GM21619 (cell line): ENCODE measurements around the gene POLDIP3.

Experiments used
- ATAC-seq: cut with Tn5 transposase; IDR thresholded peaks from one replicate; pipeline ENCODE4 v1.9.1; 2021; ENCODE audit not compliant: unreplicated experiment

POLDIP3 gene

GRCh38 chr22:42642806-42643633, 28.3 kb upstream of the POLDIP3 start:
- ATAC-seq: no peak

GRCh38 chr22:42641801-42642413, 27.2 kb upstream of the POLDIP3 start:
- no peak for ATAC-seq

GRCh38 chr22:42639541-42640241, 25.0 kb upstream of the POLDIP3 start:
- no peak for ATAC-seq

GRCh38 chr22:42637555-42637954, 22.9 kb upstream of the POLDIP3 start:
- no peak for ATAC-seq

- ATAC-seq: no peak
These were observed 21.8 kb upstream of the POLDIP3 start for GRCh38 chr22:42636506-42636905.

GRCh38 chr22:42635531-42635930, 20.8 kb upstream of the POLDIP3 start:
- ATAC-seq: no peak

- no peak for ATAC-seq
These were observed 18.3 kb upstream of the POLDIP3 start for GRCh38 chr22:42633013-42633412.

- ATAC-seq: no peak
These were observed 17.4 kb upstream of the POLDIP3 start for GRCh38 chr22:42632096-42632495.

GRCh38 chr22:42630901-42631602, 16.4 kb upstream of the POLDIP3 start:
- ATAC-seq: no peak

GRCh38 chr22:42630211-42630610, 15.5 kb upstream of the POLDIP3 start:
- no peak for ATAC-seq

- ATAC-seq: no peak
These were observed 13.3 kb upstream of the POLDIP3 start for GRCh38 chr22:42627981-42628380.

- no peak for ATAC-seq
These were observed 12.4 kb upstream of the POLDIP3 start for GRCh38 chr22:42626951-42627625.

GRCh38 chr22:42626431-42626830, 11.7 kb upstream of the POLDIP3 start:
- ATAC-seq: no peak

- ATAC-seq: no peak
These were observed 10.7 kb upstream of the POLDIP3 start for GRCh38 chr22:42625416-42625815.

GRCh38 chr22:42624551-42625106, 9.9 kb upstream of the POLDIP3 start:
- no peak for ATAC-seq

- ATAC-seq: no peak
These were observed 9.2 kb upstream of the POLDIP3 start for GRCh38 chr22:42623756-42624441.

GRCh38 chr22:42623301-42623751, 8.6 kb upstream of the POLDIP3 start:
- ATAC-seq: no peak

GRCh38 chr22:42622061-42622710, 7.5 kb upstream of the POLDIP3 start:
- ATAC-seq: no peak

- no peak for ATAC-seq
These were observed 6.9 kb upstream of the POLDIP3 start for GRCh38 chr22:42621505-42622002.
